Cardiac muscle cell (in vitro differentiated cells and primary cell): ENCODE results near the gene LMAN2L. TPM values are rescaled to one million over a fixed set of nuclear protein-coding genes. Genes with fewer than 3 reads are reported as not detected.
A peak's percentile ranks its signal among the peaks of the same experiment; 100 is the strongest.

ENCODE experiments used
- DNase-seq, 2 donors: peaks; one replicate each; pipeline versions ENCODE4 v3.0.0 to v3.0.0-alpha.2; 2010 to 2017; ENCODE audit warnings: low read depth in 1 of 2, low spot score in 1 of 2
- H3K27ac ChIP-seq: fragments of 200-600 bp; sonication (generic); 2 replicates; pipeline ENCODE4 v1.5.1; 2016
- H3K27me3 ChIP-seq: fragments of 200-600 bp; sonication (generic); 2 replicates; pipeline ENCODE4 v1.6.0; 2016; ENCODE audit warnings: control low read depth
- H3K36me3 ChIP-seq: fragments of 200-600 bp; sonication (generic); 2 replicates; pipeline ENCODE4 v1.5.1; 2016; ENCODE audit warnings: control low read depth
- H3K4me1 ChIP-seq: fragments of 200-600 bp; sonication (generic); 2 replicates; pipeline ENCODE4 v1.8.1; 2017; ENCODE audit warnings: low read depth, mild to moderate bottlenecking, mixed run types
- H3K4me3 ChIP-seq: fragments of 200-600 bp; sonication (generic); 2 replicates; pipeline ENCODE4 v1.5.1; 2016; ENCODE audit warnings: mild to moderate bottlenecking
- H3K9me3 ChIP-seq: fragments of 200-600 bp; sonication (generic); 2 replicates; pipeline ENCODE4 v1.5.1; 2017; ENCODE audit warnings: low read depth, mild to moderate bottlenecking, control low read depth
- CTCF ChIP-seq: IDR thresholded peaks from 2 replicates; pipeline ENCODE4 v1.5.1; 2012; ENCODE audit warnings: low read depth, mild to moderate bottlenecking, low read length
- polyA plus RNA-seq: library from polyadenylated mRNA; unstranded; fragments of >200 nt; fragmentation: Nextera tagmentation; extraction: Ambion mirVana; gene quantifications from 2 replicates; pipeline ENCODE4 v1.2.1, GENCODE V29; 2016
- total RNA-seq: library from RNA; depleted of rRNA; stranded (reverse); fragments of >200 nt; gene quantifications from 2 replicates; pipeline ENCODE4 v1.2.3, GENCODE V29; 2016

The LMAN2L gene
- total RNA-seq (28.8 and 34.7 TPM in 2 replicates), polyA plus RNA-seq (51.4 and 64.3 TPM in 2 replicates)

GRCh38 chr2:96739633-96740428, at the start of gene LMAN2L:
Gene LMAN2L, minus strand, starts transcription at chr2:96740064. Its CDS starts 24 bp downstream, at chr2:96740040.
- Histone ChIP-seq H3K9me3 (no peaks in the 10 kb centered on the region), H3K4me3 (peak within 1 kb of the TSS; percentile 61), H3K4me1 (peaks cover 3% of the 10 kb centered on the region), H3K27me3 (no peaks in the 10 kb centered on the region), H3K27ac (peak within 1 kb of the TSS; percentile 76), H3K36me3 (peaks cover 15% of the 10 kb centered on the region)
- DNase-seq = peak; percentile 98 to 99
- TF ChIP-seq CTCF = no peak

- Histone ChIP-seq H3K4me1 (peaks cover 17% of the 10 kb centered on the region), H3K27ac (peak overlapping the region; percentile 91), H3K4me3 (no peak overlapping the region), H3K27me3 (no peaks in the 10 kb centered on the region), H3K36me3 (no peaks in the 10 kb centered on the region), H3K9me3 (no peaks in the 10 kb centered on the region)
- DNase-seq = no peak
- TF ChIP-seq CTCF = no peak
Measured at GRCh38 chr2:96789245-96789617, 49.4 kb upstream of the LMAN2L start.

- Histone ChIP-seq H3K4me3 (no peak overlapping the region), H3K36me3 (no peaks in the 10 kb centered on the region), H3K4me1 (peaks cover 17% of the 10 kb centered on the region), H3K27me3 (no peaks in the 10 kb centered on the region), H3K9me3 (no peaks in the 10 kb centered on the region), H3K27ac (peak overlapping the region; percentile 91)
- no peak for TF ChIP-seq CTCF
- DNase-seq = peak; percentile 27 to 81
Measured at GRCh38 chr2:96788442-96789244, 48.8 kb upstream of the LMAN2L start.

- Histone ChIP-seq H3K27ac (peak overlapping the region; percentile 91), H3K36me3 (no peaks in the 10 kb centered on the region), H3K4me3 (no peak overlapping the region), H3K9me3 (no peaks in the 10 kb centered on the region), H3K27me3 (no peaks in the 10 kb centered on the region), H3K4me1 (peaks cover 9% of the 10 kb centered on the region)
- no peak for DNase-seq
- no peak for TF ChIP-seq CTCF
Measured at GRCh38 chr2:96787411-96787810, 47.5 kb upstream of the LMAN2L start.

- no peaks in the 10 kb centered on the region for H3K27me3 ChIP-seq
- no peaks in the 10 kb centered on the region for H3K9me3 ChIP-seq
- no peak overlapping the region for H3K27ac ChIP-seq
- no peaks in the 10 kb centered on the region for H3K4me1 ChIP-seq
- TF ChIP-seq CTCF = no peak
- H3K36me3 ChIP-seq = no peaks in the 10 kb centered on the region
- no peak overlapping the region for H3K4me3 ChIP-seq
- no peak for DNase-seq
Measured at GRCh38 chr2:96783388-96783787, 43.5 kb upstream of the LMAN2L start.
